Liver (tissue), 9 donors: ENCODE measurements around the gene POLR2C. TPM values are rescaled to one million over a fixed set of nuclear protein-coding genes. Genes with fewer than 3 reads are reported as not detected.

ENCODE experiments used
- DNase-seq: peaks from one replicate; pipeline ENCODE4 v3.0.0-alpha.2; 2017; ENCODE audit warnings: low spot score
- H3K27ac ChIP-seq, 2 donors: one replicate each; pipeline ENCODE4 v1.7.0; 2013; ENCODE audit warnings: inconsistent platforms in 2 of 2, low read length in 2 of 2, control low read depth in 1 of 2, low read depth in 1 of 2, mild to moderate bottlenecking in 1 of 2
- H3K27me3 ChIP-seq, 4 donors: one replicate each; pipeline versions ENCODE4 v1.6.1 to v1.7.0; 2013; ENCODE audit warnings: low read length in 3 of 4, inconsistent platforms in 1 of 4, mild to moderate bottlenecking in 1 of 4, moderate library complexity in 1 of 4; ENCODE audit not compliant: control insufficient read depth in 4 of 4, insufficient read depth in 4 of 4
- H3K36me3 ChIP-seq, 4 donors: one replicate each; pipeline versions ENCODE4 v1.6.1 to v1.7.0; 2013; ENCODE audit warnings: low read length in 3 of 4, mild to moderate bottlenecking in 3 of 4, low read depth in 1 of 4, moderate library complexity in 1 of 4; ENCODE audit not compliant: control insufficient read depth in 4 of 4, insufficient read depth in 3 of 4
- H3K4me1 ChIP-seq, 4 donors: one replicate each; pipeline versions ENCODE4 v1.6.1 to v1.7.0; 2013; ENCODE audit warnings: low read length in 3 of 4, mild to moderate bottlenecking in 3 of 4, moderate library complexity in 1 of 4; ENCODE audit not compliant: control insufficient read depth in 4 of 4, insufficient read depth in 4 of 4
- H3K4me3 ChIP-seq, 3 donors: one replicate each; pipeline versions ENCODE4 v1.6.1 to v1.7.0; 2013; ENCODE audit warnings: low read length in 3 of 3, control low read depth in 1 of 3, low read depth in 1 of 3, mild to moderate bottlenecking in 1 of 3
- H3K9ac ChIP-seq, 2 donors: one replicate each; pipeline ENCODE4 v1.7.0; 2013; ENCODE audit warnings: low read length in 2 of 2, mild to moderate bottlenecking in 2 of 2, moderate library complexity in 2 of 2, control low read depth in 1 of 2, low read depth in 1 of 2
- H3K9me3 ChIP-seq, 4 donors: one replicate each; pipeline versions ENCODE4 v1.6.1 to v1.7.0; 2013; ENCODE audit warnings: low read length in 3 of 4; ENCODE audit not compliant: control insufficient read depth in 4 of 4
- ATF3 ChIP-seq: IDR thresholded peaks from 2 replicates; pipeline ENCODE4 v1.6.1; 2016; ENCODE audit warnings: antibody characterized with exemption
- CTCF ChIP-seq: fragments of 150-350 bp; IDR thresholded peaks from 2 replicates; pipeline ENCODE4 v1.5.1; 2017; ENCODE audit warnings: improper control_type of control experiment, low read depth, low read length; ENCODE audit not compliant: missing input control
- FOXA1 ChIP-seq: IDR thresholded peaks from 2 replicates; pipeline ENCODE4 v1.6.1; 2016; ENCODE audit warnings: antibody characterized with exemption
- MAX ChIP-seq: IDR thresholded peaks from 2 replicates; pipeline ENCODE4 v1.6.1; 2016; ENCODE audit warnings: antibody characterized with exemption
- NR2F2 ChIP-seq: IDR thresholded peaks from 2 replicates; pipeline ENCODE4 v1.6.1; 2016; ENCODE audit warnings: antibody characterized with exemption
- RAD21 ChIP-seq, 2 donors: IDR thresholded peaks; 2 replicates each; pipeline ENCODE4 v1.6.1; 2016; ENCODE audit warnings: antibody characterized with exemption in 2 of 2, mild to moderate bottlenecking in 2 of 2
- REST ChIP-seq: IDR thresholded peaks from 2 replicates; pipeline ENCODE4 v1.6.1; 2016; ENCODE audit warnings: antibody characterized with exemption, mild to moderate bottlenecking
- TAF1 ChIP-seq: conservative IDR thresholded peaks from 2 replicates; pipeline ENCODE4 v1.6.1; 2016; ENCODE audit warnings: antibody characterized with exemption, mild to moderate bottlenecking
- YY1 ChIP-seq: IDR thresholded peaks from 2 replicates; pipeline ENCODE4 v1.6.1; 2016; ENCODE audit warnings: antibody characterized with exemption, mild to moderate bottlenecking
- ZBTB33 ChIP-seq: IDR thresholded peaks from 2 replicates; pipeline ENCODE4 v1.6.1; 2016; ENCODE audit warnings: antibody characterized with exemption
- WGBS: extraction: QIAGEN DNeasy Blood & Tissue Kit; methylation state at CpG from one replicate; pipeline ENCODE4 v1.1.7; 2013; 5-methylcytosine and 5-hydroxymethylcytosine counted together
- polyA plus RNA-seq, 2 donors: library from polyadenylated mRNA; stranded (reverse) in 1 of 2; unstranded in 1 of 2; fragments of 200-250 nt in 1 of 2; fragments of >200 nt in 1 of 2; fragmentation: Nextera tagmentation in 1 of 2; extraction: Ambion mirVana in 1 of 2; gene quantifications; one replicate each; pipeline versions ENCODE4 v1.2.1 to v1.2.3, GENCODE V29; 2013 to 2015
- total RNA-seq, 2 donors: library from RNA; depleted of rRNA; stranded (reverse); fragments of >200 nt; gene quantifications; one replicate each; pipeline ENCODE4 v1.2.3, GENCODE V29; 2014
- donor health status: healthy.
- donor health status: healthy.
- donor health status: healthy.
- donor health status: healthy.
- donor health status: healthy.

POLR2C gene
- total and polyA plus RNA-seq, 4 donors: 25.4 to 68.0 (median 51.3) TPM

GRCh38 chr16:57464523-57464922 is 2.0 kb downstream of the POLR2C start (continued):
- TF ChIP-seq REST: no peak

- 96% methylated on average over 2 of the region's 2 CpGs for WGBS
- Histone ChIP-seq H3K4me1 (peaks cover 6 to 55% (median 46%) of the 10 kb centered on the region in 4 donors), H3K4me3 (no peak overlapping the region), H3K27ac (no peak overlapping the region), H3K27me3 (no peaks in the 10 kb centered on the region), H3K36me3 (peaks cover 8 to 50% (median 40%) of the 10 kb centered on the region in 4 donors), H3K9ac (no peak overlapping the region), H3K9me3 (no peaks in the 10 kb centered on the region)
- DNase-seq: no peak
- TF ChIP-seq CTCF: no peak
Measured at GRCh38 chr16:57468346-57468745, 5.9 kb downstream of the POLR2C start.

GRCh38 chr16:57469046-57469445 is 6.6 kb downstream of the POLR2C start:
- no peak overlapping the region for H3K9ac ChIP-seq
- H3K36me3 ChIP-seq: peaks cover 13 to 53% (median 42%) of the 10 kb centered on the region in 4 donors
- 89% methylated on average over 11 of the region's 11 CpGs for WGBS
- no peaks in the 10 kb centered on the region for H3K9me3 ChIP-seq
- no peak for TF ChIP-seq REST
- no peak for TF ChIP-seq ZBTB33
- no peak for TF ChIP-seq YY1
- no peak for TF ChIP-seq CTCF
- no peak for TF ChIP-seq MAX
- TF ChIP-seq TAF1: no peak
- no peak for TF ChIP-seq NR2F2
- no peak for TF ChIP-seq ATF3
- no peak for TF ChIP-seq FOXA1
- no peak for TF ChIP-seq RAD21 (IDR thresholded peaks at IDR 0.05)
- H3K4me3 ChIP-seq: no peak overlapping the region
- DNase-seq: no peak
- H3K27me3 ChIP-seq: no peaks in the 10 kb centered on the region
- H3K4me1 ChIP-seq: peaks cover 6 to 50% (median 40%) of the 10 kb centered on the region in 4 donors
- no peak overlapping the region for H3K27ac ChIP-seq
